SU-DHL-6 (cell line): ENCODE results near the gene ZBTB7B.
A peak's percentile ranks its signal among the peaks of the same experiment; 100 is the strongest.

Source experiments
- H2AFZ ChIP-seq: fragments of 200-600 bp; sonication (generic); 2 replicates; pipeline ENCODE4 v1.6.1; 2014; ENCODE audit warnings: low read depth, mild to moderate bottlenecking, moderate library complexity, mixed read lengths, antibody characterized with exemption, low read length; ENCODE audit not compliant: severe bottlenecking
- H3F3A ChIP-seq: fragments of 200-600 bp; shearing (Covaris generic); 2 replicates; pipeline ENCODE4 v1.6.0; 2016; ENCODE audit warnings: antibody characterized with exemption, mild to moderate bottlenecking; ENCODE audit not compliant: insufficient read depth
- H3K27ac ChIP-seq: fragments of 200-600 bp; sonication (generic); 2 replicates; pipeline ENCODE4 v1.5.1; 2016; ENCODE audit warnings: low read depth, mild to moderate bottlenecking, low read length, moderate library complexity, mixed read lengths
- H3K27me3 ChIP-seq: fragments of 200-600 bp; sonication (generic), shearing (Covaris generic); 2 replicates; pipeline ENCODE4 v1.6.0; 2014; ENCODE audit warnings: mild to moderate bottlenecking, low read length
- H3K36me3 ChIP-seq: fragments of 200-600 bp; sonication (generic); 2 replicates; pipeline ENCODE4 v1.6.1; 2014; ENCODE audit warnings: mild to moderate bottlenecking, low read length, mixed read lengths
- H3K4me2 ChIP-seq: fragments of 300-600, 200-600 bp; shearing (Covaris generic), sonication (generic); 2 replicates; pipeline ENCODE4 v1.6.0; 2014; ENCODE audit warnings: low read length, low read depth, mild to moderate bottlenecking; ENCODE audit not compliant: poor library complexity, severe bottlenecking
- H3K4me3 ChIP-seq: fragments of 200-600 bp; sonication (generic); 2 replicates; pipeline ENCODE4 v1.5.1; 2014; ENCODE audit warnings: antibody characterized with exemption, low read length, mild to moderate bottlenecking, mixed read lengths; ENCODE audit not compliant: insufficient read depth, poor library complexity, severe bottlenecking
- H3K79me2 ChIP-seq: fragments of 200-600 bp; sonication (generic); 2 replicates; pipeline ENCODE4 v1.6.1; 2014; ENCODE audit warnings: mild to moderate bottlenecking, low read length, moderate library complexity; ENCODE audit not compliant: insufficient read depth
- H3K9ac ChIP-seq: fragments of 200-600 bp; sonication (generic); 2 replicates; pipeline ENCODE4 v1.7.0; 2014; ENCODE audit warnings: mild to moderate bottlenecking, low read length
- H3K9me2 ChIP-seq: fragments of 200-600 bp; sonication (generic); replicated peaks from 2 replicates; pipeline ENCODE4 v1.6.1; 2014; ENCODE audit warnings: low read length; ENCODE audit not compliant: insufficient read depth
- H3K9me3 ChIP-seq: fragments of 200-600 bp; sonication (generic); 2 replicates; pipeline ENCODE4 v1.6.1; 2014; ENCODE audit warnings: low read length, mixed read lengths; ENCODE audit not compliant: insufficient read depth
- H4K20me1 ChIP-seq: fragments of 200-600 bp; sonication (generic); 2 replicates; pipeline ENCODE4 v1.6.1; 2014; ENCODE audit warnings: low read depth, mild to moderate bottlenecking, antibody characterized with exemption, low read length, moderate library complexity, mixed read lengths
- CTCF ChIP-seq: fragments of 200-600 bp; sonication (generic); IDR thresholded peaks from one replicate; pipeline ENCODE4 v1.5.1; 2017; ENCODE audit warnings: antibody characterized with exemption, mild to moderate bottlenecking, low read length, moderate library complexity; ENCODE audit not compliant: insufficient read depth, poor library complexity, severe bottlenecking
- EZH2phosphoT487 ChIP-seq: fragments of 200-600 bp; sonication (generic), shearing (Covaris generic); conservative IDR thresholded peaks from 2 replicates; pipeline ENCODE4 v1.6.1; 2018; ENCODE audit warnings: mild to moderate bottlenecking, antibody characterized with exemption, low read length, moderate library complexity, mixed read lengths

The ZBTB7B gene

DNA sequence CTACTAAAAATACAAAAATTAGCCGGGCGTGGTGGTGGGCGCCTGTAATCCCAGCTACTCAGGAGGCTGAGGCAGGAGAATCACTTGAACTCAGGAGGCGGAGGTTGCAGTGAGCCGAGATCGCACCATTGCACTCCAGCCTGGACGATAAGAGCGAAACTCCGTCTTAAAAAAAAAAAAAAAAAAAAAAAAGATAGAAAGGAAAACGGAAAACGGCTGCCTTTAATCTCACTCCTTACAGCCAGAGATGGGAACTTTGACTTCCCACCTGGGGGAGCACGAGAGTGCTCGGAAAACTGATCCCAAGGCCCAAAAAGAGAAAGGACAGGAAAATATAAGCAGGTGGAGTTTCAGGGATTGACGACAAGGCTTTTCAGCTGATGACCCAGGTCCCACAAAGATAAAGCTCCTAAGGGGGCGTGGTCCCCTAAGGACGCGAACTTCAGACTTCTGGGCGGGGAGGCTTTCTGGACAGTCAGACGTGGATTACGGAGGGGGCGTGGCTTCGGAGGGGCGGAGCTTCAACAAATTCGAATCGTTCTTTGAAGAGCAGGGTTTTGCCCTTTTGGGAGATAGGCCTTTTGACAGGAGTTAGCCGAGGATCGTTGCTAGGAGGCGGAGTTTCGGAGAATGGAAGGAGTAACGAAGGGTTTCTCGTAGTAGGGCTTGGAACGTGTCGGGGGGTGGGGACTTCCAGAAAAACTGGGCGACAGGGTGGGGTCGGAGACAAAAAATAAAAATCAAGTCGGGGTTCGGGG, 29.1 kb upstream of the ZBTB7B start:
- H3K9me2 ChIP-seq, result no peaks in the 10 kb centered on the region
- H3K36me3 ChIP-seq, result peaks cover 4% of the 10 kb centered on the region
- peak overlapping the region; percentile 88 for H3K27ac ChIP-seq
- H3K4me3 ChIP-seq, result peak overlapping the region; percentile 74
- no peaks in the 10 kb centered on the region for H3K9me3 ChIP-seq
- H3K27me3 ChIP-seq, result no peaks in the 10 kb centered on the region
- H3K4me2 ChIP-seq, result peak overlapping the region; percentile 87
- H3K79me2 ChIP-seq, result peaks cover 64% of the 10 kb centered on the region
- no peak for TF ChIP-seq CTCF
- H3F3A ChIP-seq, result peaks cover 17% of the 10 kb centered on the region
- peak overlapping the region; percentile 69 for H3K9ac ChIP-seq
- H2AFZ ChIP-seq, result peak overlapping the region; percentile 49
- no peaks in the 10 kb centered on the region for H4K20me1 ChIP-seq

GRCh38 chr1:154974102-154974807, 28.3 kb upstream of the ZBTB7B start, which contains the start of gene CKS1B:
TSS of gene CKS1B (plus strand) at chr1:154974681. CDS start at chr1:154974746, 65 bp downstream.
- TF ChIP-seq CTCF, result no peak
- no peak for TF ChIP-seq EZH2phosphoT487
- Histone ChIP-seq H3K4me2 (peak within 1 kb of the TSS; percentile 87), H3K9me3 (no peaks in the 10 kb centered on the region), H3K27me3 (no peaks in the 10 kb centered on the region), H3K36me3 (peaks cover 4% of the 10 kb centered on the region), H3K9ac (peak within 1 kb of the TSS; percentile 69), H2AFZ (peak within 1 kb of the TSS; percentile 49), H3K9me2 (no peaks in the 10 kb centered on the region), H3K27ac (peak within 1 kb of the TSS; percentile 88), H3K79me2 (peaks cover 64% of the 10 kb centered on the region), H3F3A (peaks cover 17% of the 10 kb centered on the region), H4K20me1 (no peaks in the 10 kb centered on the region), H3K4me3 (peak within 1 kb of the TSS; percentile 74)

GRCh38 chr1:154974808-154975408, 27.7 kb upstream of the ZBTB7B start:
- Histone ChIP-seq H3K4me3 (peak overlapping the region; percentile 72), H3F3A (peaks cover 17% of the 10 kb centered on the region), H3K9me3 (no peaks in the 10 kb centered on the region), H3K36me3 (peaks cover 4% of the 10 kb centered on the region), H4K20me1 (no peaks in the 10 kb centered on the region), H3K4me2 (peak overlapping the region; percentile 74), H3K79me2 (peaks cover 64% of the 10 kb centered on the region), H3K27me3 (no peaks in the 10 kb centered on the region), H3K9ac (peak overlapping the region; percentile 69), H2AFZ (no peak overlapping the region), H3K27ac (peak overlapping the region; percentile 88), H3K9me2 (no peaks in the 10 kb centered on the region)
- TF ChIP-seq CTCF (no peak), EZH2phosphoT487 (no peak)
